Dendritic cell treated with granulocyte-macrophage colony-stimulating factor and Interleukin-4, amounts not matched to agents 40 ng/mL and 50 ng/mL, for 4 days (primary cell): ENCODE measurements around the gene CACNA2D1.

Experiments used
- H3K27ac Mint-ChIP-seq: one replicate; pipeline ENCODE4 v1.8.0; 2022; ENCODE audit warnings: mild to moderate bottlenecking, mixed read lengths
- H3K27me3 Mint-ChIP-seq: one replicate; pipeline ENCODE4 v1.8.0; 2022; ENCODE audit warnings: mild to moderate bottlenecking, mixed read lengths
- H3K36me3 Mint-ChIP-seq: one replicate; pipeline ENCODE4 v1.8.0; 2022; ENCODE audit warnings: low read depth, mixed read lengths
- H3K4me1 Mint-ChIP-seq: one replicate; pipeline ENCODE4 v1.8.0; 2022; ENCODE audit warnings: low read depth, mixed read lengths
- H3K4me3 Mint-ChIP-seq: one replicate; pipeline ENCODE4 v1.8.0; 2022; ENCODE audit warnings: mild to moderate bottlenecking, moderate library complexity, mixed read lengths
- H3K9me3 Mint-ChIP-seq: one replicate; pipeline ENCODE4 v1.8.0; 2022; ENCODE audit warnings: mixed read lengths
- intact Hi-C: fragments of 100-400 bp; cut with micrococcal nuclease; formaldehyde crosslinking; loops from one replicate; pipeline ENCODE4 v1.15.0; 2022

Gene CACNA2D1

GRCh38 chr7:82362129-82362706, 81.4 kb downstream of the CACNA2D1 start:
- Mint-ChIP-seq H3K27ac (no peak overlapping the region), H3K9me3 (no peaks in the 10 kb centered on the region), H3K27me3 (no peaks in the 10 kb centered on the region), H3K4me3 (no peak overlapping the region), H3K4me1 (no peaks in the 10 kb centered on the region), H3K36me3 (no peaks in the 10 kb centered on the region)
- intact Hi-C loops: no loop called here

DNA sequence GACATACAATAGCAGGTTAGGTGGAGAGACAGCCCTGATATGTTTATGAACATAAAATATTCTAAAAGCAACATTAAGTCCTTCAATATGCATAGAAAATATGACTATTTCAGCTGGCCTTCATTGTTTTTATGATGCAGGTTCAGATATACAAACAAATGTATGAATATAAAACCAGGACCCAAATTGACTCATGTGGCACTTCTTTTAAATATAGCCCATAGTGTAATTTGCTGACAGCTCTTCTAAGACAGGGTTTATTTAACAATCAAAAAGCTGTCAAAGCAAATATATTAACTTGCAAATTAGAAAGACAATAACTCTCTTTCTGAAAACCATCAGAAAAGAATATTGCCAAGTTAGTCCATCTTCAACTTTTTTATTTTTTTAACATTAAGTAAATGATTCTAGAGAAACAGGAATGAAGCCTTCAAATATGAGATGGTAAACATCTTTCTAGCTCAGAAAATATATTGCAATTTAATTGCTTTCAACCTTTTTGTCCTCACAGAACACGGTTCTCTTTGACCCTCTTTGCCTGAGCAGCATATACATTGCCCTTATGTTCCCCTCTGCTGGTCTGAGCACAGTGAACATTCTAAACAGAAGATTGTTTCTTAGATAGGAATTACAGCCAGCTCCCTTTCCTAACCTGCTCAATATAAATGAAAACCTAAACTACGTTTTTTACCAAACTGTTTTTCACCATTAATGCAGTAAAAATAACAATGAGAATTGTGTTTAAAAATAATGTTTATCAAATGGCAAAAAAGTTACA, 82.8 kb downstream of the CACNA2D1 start:
- no peak overlapping the region for H3K4me3 Mint-ChIP-seq
- no peaks in the 10 kb centered on the region for H3K4me1 Mint-ChIP-seq
- no peaks in the 10 kb centered on the region for H3K27me3 Mint-ChIP-seq
- H3K27ac Mint-ChIP-seq: no peak overlapping the region
- H3K9me3 Mint-ChIP-seq: no peaks in the 10 kb centered on the region
- H3K36me3 Mint-ChIP-seq: no peaks in the 10 kb centered on the region
- intact Hi-C loops: no loop called here

- no peaks in the 10 kb centered on the region for H3K4me1 Mint-ChIP-seq
- no peak overlapping the region for H3K4me3 Mint-ChIP-seq
- intact Hi-C loops: no loop called here
- no peaks in the 10 kb centered on the region for H3K36me3 Mint-ChIP-seq
- H3K27me3 Mint-ChIP-seq: no peaks in the 10 kb centered on the region
- H3K27ac Mint-ChIP-seq: no peak overlapping the region
- no peaks in the 10 kb centered on the region for H3K9me3 Mint-ChIP-seq
These were observed 84.2 kb downstream of the CACNA2D1 start for GRCh38 chr7:82359426-82359825.

GRCh38 chr7:82358923-82359322, 84.7 kb downstream of the CACNA2D1 start:
- H3K36me3 Mint-ChIP-seq: no peaks in the 10 kb centered on the region
- H3K27ac Mint-ChIP-seq: no peak overlapping the region
- H3K27me3 Mint-ChIP-seq: no peaks in the 10 kb centered on the region
- H3K4me3 Mint-ChIP-seq: no peak overlapping the region
- H3K9me3 Mint-ChIP-seq: no peaks in the 10 kb centered on the region
- no peaks in the 10 kb centered on the region for H3K4me1 Mint-ChIP-seq
- intact Hi-C loops: no loop called here

GRCh38 chr7:82358009-82358578, 85.5 kb downstream of the CACNA2D1 start:
- no peak overlapping the region for H3K27ac Mint-ChIP-seq
- no peaks in the 10 kb centered on the region for H3K4me1 Mint-ChIP-seq
- H3K9me3 Mint-ChIP-seq: no peaks in the 10 kb centered on the region
- intact Hi-C loops: no loop called here
- H3K4me3 Mint-ChIP-seq: no peak overlapping the region
- no peaks in the 10 kb centered on the region for H3K36me3 Mint-ChIP-seq
- H3K27me3 Mint-ChIP-seq: no peaks in the 10 kb centered on the region

- H3K27ac Mint-ChIP-seq: no peak overlapping the region
- H3K9me3 Mint-ChIP-seq: no peaks in the 10 kb centered on the region
- intact Hi-C loops: no loop called here
- no peaks in the 10 kb centered on the region for H3K27me3 Mint-ChIP-seq
- H3K36me3 Mint-ChIP-seq: no peaks in the 10 kb centered on the region
- H3K4me3 Mint-ChIP-seq: no peak overlapping the region
- H3K4me1 Mint-ChIP-seq: no peaks in the 10 kb centered on the region
These were observed 95.3 kb downstream of the CACNA2D1 start for GRCh38 chr7:82348251-82348650.

DNA sequence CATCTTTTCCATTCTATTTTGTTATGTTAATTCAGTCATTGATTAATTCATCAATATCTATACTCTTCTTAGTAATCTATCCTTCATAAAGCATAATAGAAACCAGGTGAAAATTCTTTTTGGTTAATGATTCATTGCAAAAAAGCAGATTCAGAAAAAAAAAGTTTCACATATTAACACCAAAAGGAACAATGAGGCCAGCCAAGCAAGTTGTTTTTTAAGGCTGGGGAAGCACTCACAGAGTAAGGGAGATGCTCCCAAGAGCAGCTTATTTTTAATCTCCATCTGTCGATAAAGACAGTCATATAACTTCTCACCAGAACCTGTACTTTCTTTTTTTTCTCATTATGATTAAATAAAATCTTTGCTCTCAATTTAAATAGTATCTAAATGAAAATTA, 95.8 kb downstream of the CACNA2D1 start:
- intact Hi-C loops: no loop called here
- Mint-ChIP-seq H3K27me3 (no peaks in the 10 kb centered on the region), H3K9me3 (no peaks in the 10 kb centered on the region), H3K4me1 (no peaks in the 10 kb centered on the region), H3K36me3 (no peaks in the 10 kb centered on the region), H3K4me3 (no peak overlapping the region), H3K27ac (no peak overlapping the region)

GRCh38 chr7:82345886-82346285, 97.7 kb downstream of the CACNA2D1 start:
- Mint-ChIP-seq H3K27ac (no peak overlapping the region), H3K36me3 (no peaks in the 10 kb centered on the region), H3K4me3 (no peak overlapping the region), H3K27me3 (no peaks in the 10 kb centered on the region), H3K9me3 (no peaks in the 10 kb centered on the region), H3K4me1 (no peaks in the 10 kb centered on the region)
- intact Hi-C loops: no loop called here

DNA sequence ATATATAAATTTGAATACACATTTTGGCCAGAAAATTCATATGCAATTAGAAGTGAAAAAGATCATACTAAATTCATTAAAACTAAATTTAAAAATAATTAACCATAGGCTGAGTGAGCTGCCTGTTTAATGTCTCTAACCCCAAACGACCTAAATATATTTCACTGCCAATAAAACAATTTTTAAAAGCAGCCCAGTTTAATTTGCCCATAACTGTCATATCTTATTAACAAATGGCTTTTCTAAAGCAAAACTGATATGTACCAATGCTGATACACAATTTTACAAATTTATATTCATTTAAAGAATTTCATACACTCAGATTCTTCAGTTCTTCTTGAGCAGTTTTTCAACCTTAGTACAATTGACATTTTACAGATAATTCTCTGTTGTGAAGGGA, 99.9 kb downstream of the CACNA2D1 start:
- Mint-ChIP-seq H3K9me3 (no peaks in the 10 kb centered on the region), H3K4me1 (no peaks in the 10 kb centered on the region), H3K27ac (no peak overlapping the region), H3K36me3 (no peaks in the 10 kb centered on the region), H3K4me3 (no peak overlapping the region), H3K27me3 (no peaks in the 10 kb centered on the region)
- intact Hi-C loops: no loop called here

DNA sequence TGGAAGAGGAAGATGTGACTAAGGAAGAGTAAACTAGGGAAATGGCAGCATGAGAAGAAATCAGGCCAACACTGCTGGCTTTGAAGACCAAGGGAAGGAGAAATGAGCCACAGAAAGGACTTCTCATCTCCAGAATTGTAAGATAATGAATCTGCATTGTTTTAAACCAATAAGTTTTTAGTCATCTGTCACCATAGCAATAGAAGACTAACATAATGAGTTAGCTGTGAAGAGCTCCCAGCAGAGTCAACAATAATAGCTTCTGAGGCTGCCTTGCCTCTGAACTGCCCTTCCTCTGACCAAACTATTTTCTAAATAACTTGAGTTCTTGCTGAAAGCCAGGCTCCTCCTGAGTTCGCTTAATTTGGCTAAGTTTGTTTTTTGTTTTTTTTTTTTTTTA, 103.6 kb downstream of the CACNA2D1 start:
- no peak overlapping the region for H3K27ac Mint-ChIP-seq
- intact Hi-C loops: no loop called here
- H3K4me1 Mint-ChIP-seq: no peaks in the 10 kb centered on the region
- H3K9me3 Mint-ChIP-seq: no peaks in the 10 kb centered on the region
- H3K27me3 Mint-ChIP-seq: no peaks in the 10 kb centered on the region
- H3K36me3 Mint-ChIP-seq: no peaks in the 10 kb centered on the region
- H3K4me3 Mint-ChIP-seq: no peak overlapping the region

DNA sequence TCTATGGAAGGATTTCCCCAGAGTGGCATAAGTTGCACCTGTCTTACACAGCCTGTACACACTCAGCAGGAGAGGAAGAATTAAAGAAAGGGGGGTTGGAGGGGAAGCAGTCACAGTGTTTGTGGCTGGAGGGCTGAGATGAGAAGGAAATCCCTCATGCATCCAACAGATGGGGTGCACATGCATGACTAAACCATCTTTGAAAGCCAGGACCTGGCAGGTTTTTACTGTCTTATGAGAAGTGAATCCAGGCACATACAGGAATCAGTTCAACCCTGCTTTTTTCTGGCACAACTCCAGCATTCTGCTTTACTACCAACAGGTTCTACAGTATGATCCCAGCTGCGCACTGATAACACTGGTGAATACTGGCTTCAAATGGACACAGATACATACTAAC, 107.7 kb downstream of the CACNA2D1 start:
- no peaks in the 10 kb centered on the region for H3K27me3 Mint-ChIP-seq
- intact Hi-C loops: no loop called here
- no peaks in the 10 kb centered on the region for H3K36me3 Mint-ChIP-seq
- no peaks in the 10 kb centered on the region for H3K4me1 Mint-ChIP-seq
- no peak overlapping the region for H3K27ac Mint-ChIP-seq
- no peak overlapping the region for H3K4me3 Mint-ChIP-seq
- H3K9me3 Mint-ChIP-seq: no peaks in the 10 kb centered on the region

- no peaks in the 10 kb centered on the region for H3K4me1 Mint-ChIP-seq
These were observed 108.6 kb downstream of the CACNA2D1 start for GRCh38 chr7:82335001-82335400.

GRCh38 chr7:82331234-82331633, 112.3 kb downstream of the CACNA2D1 start:
- Mint-ChIP-seq H3K27me3 (no peaks in the 10 kb centered on the region), H3K4me1 (no peaks in the 10 kb centered on the region), H3K36me3 (no peaks in the 10 kb centered on the region), H3K4me3 (no peak overlapping the region), H3K9me3 (no peaks in the 10 kb centered on the region), H3K27ac (no peak overlapping the region)
- intact Hi-C loops: no loop called here

More at GRCh38 chr7:82335001-82335400, 108.6 kb downstream of the CACNA2D1 start:
- no peak overlapping the region for H3K27ac Mint-ChIP-seq
- intact Hi-C loops: no loop called here
- H3K36me3 Mint-ChIP-seq: no peaks in the 10 kb centered on the region
- H3K4me3 Mint-ChIP-seq: no peak overlapping the region
- no peaks in the 10 kb centered on the region for H3K9me3 Mint-ChIP-seq
- no peaks in the 10 kb centered on the region for H3K27me3 Mint-ChIP-seq

- Mint-ChIP-seq H3K4me3 (no peak overlapping the region), H3K36me3 (no peaks in the 10 kb centered on the region), H3K27ac (no peak overlapping the region), H3K4me1 (no peaks in the 10 kb centered on the region), H3K9me3 (no peaks in the 10 kb centered on the region), H3K27me3 (no peaks in the 10 kb centered on the region)
- intact Hi-C loops: no loop called here
These were observed 112.8 kb downstream of the CACNA2D1 start for GRCh38 chr7:82330706-82331215.
